HL-60/S4 (cell line): ENCODE results near the gene INAVA.
"Not testable (repeated sequence)": the region's sequence is repeated elsewhere in the genome, so short reads cannot be mapped to it uniquely, and the experiment has no call there.

Experiments used
- in situ Hi-C: fragments of 300-500 bp; cut with MboI; formaldehyde crosslinking; loops from 2 replicates; pipeline ENCODE4 v1.14.3; 2022; ENCODE audit warnings: low sequenced_read_pairs

The INAVA gene

GRCh38 chr1:200960236-200960947, 65.7 kb downstream of the INAVA start:
- in situ Hi-C loops: no loop called here

- in situ Hi-C loops: no loop called here
Observed at GRCh38 chr1:200960948-200961340, 66.2 kb downstream of the INAVA start.

- in situ Hi-C loops: not testable (repeated sequence)
Observed at GRCh38 chr1:200962151-200962550, 67.5 kb downstream of the INAVA start.

- in situ Hi-C loops: no loop called here
Observed at GRCh38 chr1:200962631-200963030, 67.9 kb downstream of the INAVA start.

- in situ Hi-C loops: no loop called here
Observed at GRCh38 chr1:200963076-200963475, 68.4 kb downstream of the INAVA start.

GRCh38 chr1:200963888-200964287, 69.2 kb downstream of the INAVA start:
- in situ Hi-C loops: not testable (repeated sequence)
